ENCODE results near the gene ERBB2. TPM values are rescaled to one million over a fixed set of nuclear protein-coding genes. Genes with fewer than 3 reads are reported as not detected.

The ERBB2 gene
- total RNA-seq, 2 experiments from 2014 or later = 2.4 to 4.6 TPM

DNA sequence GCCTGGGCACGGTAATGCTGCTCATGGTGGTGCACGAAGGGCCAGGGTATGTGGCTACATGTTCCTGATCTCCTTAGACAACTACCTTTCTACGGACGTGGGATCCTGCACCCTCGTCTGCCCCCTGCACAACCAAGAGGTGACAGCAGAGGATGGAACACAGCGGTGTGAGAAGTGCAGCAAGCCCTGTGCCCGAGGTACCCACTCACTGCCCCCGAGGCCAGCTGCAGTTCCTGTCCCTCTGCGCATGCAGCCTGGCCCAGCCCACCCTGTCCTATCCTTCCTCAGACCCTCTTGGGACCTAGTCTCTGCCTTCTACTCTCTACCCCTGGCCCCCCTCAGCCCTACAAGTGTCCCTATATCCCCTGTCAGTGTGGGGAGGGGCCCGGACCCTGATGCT, 12.0 kb downstream of the ERBB2 start:
- Mint-ChIP-seq H3K4me3 (no peak overlapping the region), H3K27ac (no peak overlapping the region), H3K27me3 (no peaks in the 10 kb centered on the region), H3K9me3 (no peaks in the 10 kb centered on the region), H3K36me3 (ENCODE audit: low read depth) (no peaks in the 10 kb centered on the region), H3K4me1 (ENCODE audit: low read depth) (peaks cover 6% of the 10 kb centered on the region)
- POLR2A ChIA-PET = no interaction called here
- CTCF ChIA-PET = no interaction called here
- H3K36me3 ChIP-seq (ENCODE audit: insufficient read depth, low read length) = no peaks in the 10 kb centered on the region
- H3K9me3 ChIP-seq (ENCODE audit: control insufficient read depth in 1 of 2, insufficient read depth in 1 of 2, low read length in 2 of 2) = no peaks in the 10 kb centered on the region
- DNase-seq = no peak
- no peak overlapping the region for H3K4me3 ChIP-seq (ENCODE audit: low read length)
- H3K27me3 ChIP-seq (ENCODE audit: control insufficient read depth in 1 of 2, insufficient read depth in 2 of 2, low read length in 2 of 2) = no peaks in the 10 kb centered on the region
- H3K27ac ChIP-seq (ENCODE audit: low read depth in 1 of 2, low read length in 2 of 2) = no peak overlapping the region
- TF ChIP-seq, protein P1, sequence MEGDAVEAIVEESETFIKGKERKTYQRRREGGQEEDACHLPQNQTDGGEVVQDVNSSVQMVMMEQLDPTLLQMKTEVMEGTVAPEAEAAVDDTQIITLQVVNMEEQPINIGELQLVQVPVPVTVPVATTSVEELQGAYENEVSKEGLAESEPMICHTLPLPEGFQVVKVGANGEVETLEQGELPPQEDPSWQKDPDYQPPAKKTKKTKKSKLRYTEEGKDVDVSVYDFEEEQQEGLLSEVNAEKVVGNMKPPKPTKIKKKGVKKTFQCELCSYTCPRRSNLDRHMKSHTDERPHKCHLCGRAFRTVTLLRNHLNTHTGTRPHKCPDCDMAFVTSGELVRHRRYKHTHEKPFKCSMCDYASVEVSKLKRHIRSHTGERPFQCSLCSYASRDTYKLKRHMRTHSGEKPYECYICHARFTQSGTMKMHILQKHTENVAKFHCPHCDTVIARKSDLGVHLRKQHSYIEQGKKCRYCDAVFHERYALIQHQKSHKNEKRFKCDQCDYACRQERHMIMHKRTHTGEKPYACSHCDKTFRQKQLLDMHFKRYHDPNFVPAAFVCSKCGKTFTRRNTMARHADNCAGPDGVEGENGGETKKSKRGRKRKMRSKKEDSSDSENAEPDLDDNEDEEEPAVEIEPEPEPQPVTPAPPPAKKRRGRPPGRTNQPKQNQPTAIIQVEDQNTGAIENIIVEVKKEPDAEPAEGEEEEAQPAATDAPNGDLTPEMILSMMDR (IDR thresholded peaks at IDR 0.05) = no peak
- no peak for ATAC-seq (ENCODE audit: poor library complexity)
- H3K4me1 ChIP-seq (ENCODE audit: insufficient read depth, low read length) = peaks cover 12% of the 10 kb centered on the region
- intact Hi-C loops (cut with DNase I, micrococcal nuclease) = no loop called here

DNA sequence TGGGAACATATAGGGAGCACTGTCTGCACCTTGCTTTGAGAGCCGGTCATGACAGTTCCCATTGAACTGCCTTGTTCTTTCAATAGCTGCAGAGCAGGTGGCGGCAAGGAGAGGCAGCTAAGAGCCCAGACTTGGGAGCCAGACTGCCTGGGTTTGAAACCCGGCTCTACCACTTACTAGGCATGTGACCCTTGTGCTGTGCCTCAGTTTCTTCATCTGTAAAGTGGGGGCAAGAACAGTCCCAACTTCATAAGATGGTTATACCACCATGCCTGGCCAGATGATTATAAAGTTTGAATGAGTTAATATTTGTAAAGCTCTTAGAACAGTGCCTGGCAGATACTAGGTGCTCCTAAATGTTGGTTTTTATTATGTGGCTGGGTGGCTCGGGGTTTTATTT, 14.4 kb downstream of the ERBB2 start:
- H3K27ac ChIP-seq (ENCODE audit: low read depth in 1 of 2, low read length in 2 of 2) = no peak overlapping the region
- DNase-seq (no peak), ATAC-seq (ENCODE audit: poor library complexity) (no peak)
- no peaks in the 10 kb centered on the region for H3K27me3 ChIP-seq (ENCODE audit: control insufficient read depth in 1 of 2, insufficient read depth in 2 of 2, low read length in 2 of 2)
- Mint-ChIP-seq H3K27ac (no peak overlapping the region), H3K36me3 (ENCODE audit: low read depth) (no peaks in the 10 kb centered on the region), H3K4me1 (ENCODE audit: low read depth) (no peaks in the 10 kb centered on the region), H3K9me3 (no peaks in the 10 kb centered on the region), H3K4me3 (no peak overlapping the region), H3K27me3 (no peaks in the 10 kb centered on the region)
- TF ChIP-seq, protein P1 (IDR thresholded peaks at IDR 0.05) = no peak
- intact Hi-C loops (cut with DNase I, micrococcal nuclease) = no loop called here
- ChIA-PET POLR2A (no interaction called here), CTCF (interaction anchor here (0.6 kb wide), 1 partner anchor 173 kb away, joined by 3 read pairs; no protein-coding TSS in a partner anchor)
- no peaks in the 10 kb centered on the region for H3K4me1 ChIP-seq (ENCODE audit: insufficient read depth, low read length)
- no peaks in the 10 kb centered on the region for H3K9me3 ChIP-seq (ENCODE audit: control insufficient read depth in 1 of 2, insufficient read depth in 1 of 2, low read length in 2 of 2)
- no peaks in the 10 kb centered on the region for H3K36me3 ChIP-seq (ENCODE audit: insufficient read depth, low read length)
- H3K4me3 ChIP-seq (ENCODE audit: low read length) = no peak overlapping the region

DNA sequence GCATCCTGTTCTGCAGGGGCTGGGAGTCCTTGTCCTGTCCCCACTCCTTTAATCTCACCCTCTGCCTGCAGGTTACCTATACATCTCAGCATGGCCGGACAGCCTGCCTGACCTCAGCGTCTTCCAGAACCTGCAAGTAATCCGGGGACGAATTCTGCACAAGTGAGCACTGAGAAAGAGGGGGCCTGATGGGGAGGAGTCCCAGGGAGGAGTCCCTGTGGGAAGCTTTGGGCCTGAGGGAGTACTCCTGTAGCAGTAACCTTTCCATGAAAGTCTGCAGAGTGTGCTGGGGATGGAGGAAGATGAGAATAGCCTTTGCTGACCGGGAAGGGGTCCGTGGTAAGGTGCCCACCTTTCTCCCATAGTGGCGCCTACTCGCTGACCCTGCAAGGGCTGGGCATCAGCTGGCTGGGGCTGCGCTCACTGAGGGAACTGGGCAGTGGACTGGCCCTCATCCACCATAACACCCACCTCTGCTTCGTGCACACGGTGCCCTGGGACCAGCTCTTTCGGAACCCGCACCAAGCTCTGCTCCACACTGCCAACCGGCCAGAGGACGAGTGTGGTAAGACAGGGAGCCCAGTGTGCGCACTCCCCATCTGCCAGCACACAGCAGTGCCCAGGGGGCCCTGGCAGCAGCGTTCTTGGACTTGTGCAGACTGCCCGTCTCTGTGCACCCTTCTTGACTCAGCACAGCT, 15.7 kb downstream of the ERBB2 start:
- DNase-seq = no peak
- H3K27ac ChIP-seq (ENCODE audit: low read depth in 1 of 2, low read length in 2 of 2) = no peak overlapping the region
- no peak for ATAC-seq (ENCODE audit: poor library complexity)

More for the DNA sequence above, 15.7 kb downstream of the ERBB2 start:
- TF ChIP-seq, protein P1 (IDR thresholded peaks at IDR 0.05) = no peak
- ChIA-PET CTCF (no interaction called here), POLR2A (no interaction called here)
- Mint-ChIP-seq H3K4me3 (no peak overlapping the region), H3K36me3 (ENCODE audit: low read depth) (no peaks in the 10 kb centered on the region), H3K4me1 (ENCODE audit: low read depth) (no peaks in the 10 kb centered on the region), H3K9me3 (no peaks in the 10 kb centered on the region), H3K27me3 (no peaks in the 10 kb centered on the region), H3K27ac (no peak overlapping the region)
- intact Hi-C loops (cut with DNase I, micrococcal nuclease) = no loop called here
- H3K9me3 ChIP-seq (ENCODE audit: control insufficient read depth in 1 of 2, insufficient read depth in 1 of 2, low read length in 2 of 2) = no peaks in the 10 kb centered on the region
- H3K36me3 ChIP-seq (ENCODE audit: insufficient read depth, low read length) = no peaks in the 10 kb centered on the region
- H3K4me1 ChIP-seq (ENCODE audit: insufficient read depth, low read length) = no peaks in the 10 kb centered on the region
- H3K27me3 ChIP-seq (ENCODE audit: control insufficient read depth in 1 of 2, insufficient read depth in 2 of 2, low read length in 2 of 2) = no peaks in the 10 kb centered on the region
- H3K4me3 ChIP-seq (ENCODE audit: low read length) = no peak overlapping the region

Data from CD4-positive, alpha-beta T cell (primary cell).